HepG2 (cell line): ENCODE measurements around the gene CDK5RAP2. TPM values are rescaled to one million over a fixed set of nuclear protein-coding genes. Genes with fewer than 3 reads are reported as not detected.

Experiments used
- ATF7 ChIP-seq, 2 experiments: fragments of 450-650 bp in 1 of 2; sonication (generic) in 1 of 2; formaldehyde crosslinking in 1 of 2; IDR thresholded peaks; 2 replicates each; pipeline versions ENCODE4 v1.4.0 to v1.6.1; 2016 to 2020; ENCODE audit warnings: antibody characterized with exemption in 1 of 2, mild to moderate bottlenecking in 1 of 2, missing genetic modification reagents in 1 of 2
- CHCHD3 ChIP-seq: sonication (generic); formaldehyde crosslinking; IDR thresholded peaks from 2 replicates; pipeline ENCODE4 v1.8.0; 2022; ENCODE audit warnings: mild to moderate bottlenecking, missing genetic modification reagents, moderate library complexity
- CHD2 ChIP-seq: IDR thresholded peaks from 2 replicates; pipeline ENCODE4 v1.6.1; 2011; ENCODE audit warnings: low read depth, low read length, improper control_type of control experiment
- FOSL1 ChIP-seq: sonication (generic); formaldehyde crosslinking; IDR thresholded peaks from 2 replicates; pipeline ENCODE4 v1.9.0; 2021; ENCODE audit warnings: missing genetic modification reagents, borderline replicate concordance
- FOXC1 ChIP-seq: sonication (generic); formaldehyde crosslinking; IDR thresholded peaks from 2 replicates; pipeline ENCODE4 v1.8.0; 2022; ENCODE audit warnings: mild to moderate bottlenecking, missing genetic modification reagents, borderline replicate concordance
- GABPB1 ChIP-seq: IDR thresholded peaks from 2 replicates; pipeline ENCODE4 v1.6.1; 2016; ENCODE audit warnings: mild to moderate bottlenecking, missing genetic modification reagents, moderate library complexity, missing compliant biosample characterization
- MXI1 ChIP-seq: IDR thresholded peaks from 3 replicates; pipeline ENCODE4 v1.6.1; 2012; ENCODE audit warnings: low read depth, low read length, inconsistent platforms, borderline replicate concordance
- NFIC ChIP-seq: IDR thresholded peaks from 2 replicates; pipeline ENCODE4 v1.6.1; 2012; ENCODE audit warnings: mild to moderate bottlenecking, low read length, inconsistent platforms
- NKX3-1 ChIP-seq: sonication (generic); formaldehyde crosslinking; IDR thresholded peaks from 2 replicates; pipeline ENCODE4 v1.5.0; 2020; ENCODE audit warnings: missing genetic modification reagents
- PHF5A ChIP-seq: IDR thresholded peaks from one replicate; pipeline ENCODE4 v1.6.1; 2018; ENCODE audit warnings: low read depth, missing genetic modification reagents; ENCODE audit not compliant: unreplicated experiment
- SIX4 ChIP-seq: sonication (generic); formaldehyde crosslinking; IDR thresholded peaks from 2 replicates; pipeline ENCODE4 v1.4.0; 2020; ENCODE audit warnings: missing genetic modification reagents
- TMF1 ChIP-seq: sonication (generic); formaldehyde crosslinking; IDR thresholded peaks from 2 replicates; pipeline ENCODE4 v1.8.1; 2022; ENCODE audit warnings: low read depth, missing genetic modification reagents
- ZNF138 ChIP-seq: sonication (generic); formaldehyde crosslinking; IDR thresholded peaks from 2 replicates; pipeline ENCODE4 v1.5.0; 2020; ENCODE audit warnings: mild to moderate bottlenecking, low read depth, missing genetic modification reagents
- ZNF446 ChIP-seq: sonication (generic); formaldehyde crosslinking; IDR thresholded peaks from 2 replicates; pipeline ENCODE4 v1.5.0; 2020; ENCODE audit warnings: mild to moderate bottlenecking, missing genetic modification reagents
- polyA plus RNA-seq, 8 experiments: library from polyadenylated mRNA; depleted of rRNA in 3 of 8; stranded (reverse) in 7 of 8; unstranded in 1 of 8; fragments of >200 nt; fragmentation: Illumina TruSeq in 4 of 8; extraction: Trizol in 4 of 8; gene quantifications; 2 replicates each; pipeline versions ENCODE4 v1.2.1 to v1.2.3, GENCODE V29; 2011 to 2016; ENCODE audit warnings: low read depth in 4 of 8, missing spikeins in 1 of 8, mixed read lengths in 1 of 8; ENCODE audit not compliant: insufficient read depth in 1 of 8
- total RNA-seq, 5 experiments: library from RNA; depleted of rRNA; stranded (reverse); fragments of >200 nt; fragmentation: Illumina TruSeq; extraction: Trizol; gene quantifications; 2 replicates each; pipeline ENCODE4 v1.2.3, GENCODE V29; 2016; ENCODE audit warnings: low read depth in 1 of 5
- TF ChIP-seq, protein P1 (sequence below): sonication (generic); formaldehyde crosslinking; IDR thresholded peaks from 2 replicates; pipeline ENCODE4 v1.5.1; 2020; ENCODE audit warnings: mild to moderate bottlenecking, missing genetic modification reagents, borderline replicate concordance
- TF ChIP-seq, protein P2 (sequence below): sonication (generic); formaldehyde crosslinking; IDR thresholded peaks from 2 replicates; pipeline ENCODE4 v1.4.0; 2020; ENCODE audit warnings: missing genetic modification reagents
- TF ChIP-seq, protein P3 (sequence below): sonication (generic); formaldehyde crosslinking; IDR thresholded peaks from 2 replicates; pipeline ENCODE4 v1.5.1; 2020; ENCODE audit warnings: missing genetic modification reagents, mild to moderate bottlenecking, borderline replicate concordance
- TF ChIP-seq, protein P4 (sequence below): sonication (generic); formaldehyde crosslinking; IDR thresholded peaks from 2 replicates; pipeline ENCODE4 v1.5.0; 2020; ENCODE audit warnings: mild to moderate bottlenecking, missing genetic modification reagents
- TF ChIP-seq, protein P5 (sequence below): IDR thresholded peaks from 2 replicates; pipeline ENCODE4 v1.6.1; 2016; ENCODE audit warnings: mild to moderate bottlenecking, missing biosample characterization, missing genetic modification reagents

The CDK5RAP2 gene
- total and polyA plus RNA-seq, 2 of the 13 experiments (the other 11 are each of a cell fraction or from before 2014, with no cell fraction given): 31.8 to 42.2 TPM

DNA sequence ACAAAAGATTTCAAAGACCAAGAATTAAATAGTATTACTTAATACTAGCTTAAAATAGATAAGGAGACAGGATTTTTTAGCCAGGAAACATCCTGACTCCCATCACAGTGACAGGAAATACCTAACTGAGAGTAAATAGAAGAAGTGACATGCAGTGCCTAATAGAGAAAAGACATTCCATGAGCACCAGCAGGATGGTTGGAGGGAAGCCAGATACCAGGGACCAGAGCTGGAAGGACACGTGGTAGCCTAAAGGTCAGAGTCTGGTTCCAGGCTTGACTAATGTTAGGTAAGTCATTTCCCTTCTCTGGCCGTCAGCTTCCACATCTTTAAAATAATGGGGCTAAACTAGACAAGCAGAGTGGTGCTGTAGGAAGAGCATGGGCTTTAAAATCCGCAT lies 41.6 kb downstream of the CDK5RAP2 start (continued):
- TF ChIP-seq, protein P1, sequence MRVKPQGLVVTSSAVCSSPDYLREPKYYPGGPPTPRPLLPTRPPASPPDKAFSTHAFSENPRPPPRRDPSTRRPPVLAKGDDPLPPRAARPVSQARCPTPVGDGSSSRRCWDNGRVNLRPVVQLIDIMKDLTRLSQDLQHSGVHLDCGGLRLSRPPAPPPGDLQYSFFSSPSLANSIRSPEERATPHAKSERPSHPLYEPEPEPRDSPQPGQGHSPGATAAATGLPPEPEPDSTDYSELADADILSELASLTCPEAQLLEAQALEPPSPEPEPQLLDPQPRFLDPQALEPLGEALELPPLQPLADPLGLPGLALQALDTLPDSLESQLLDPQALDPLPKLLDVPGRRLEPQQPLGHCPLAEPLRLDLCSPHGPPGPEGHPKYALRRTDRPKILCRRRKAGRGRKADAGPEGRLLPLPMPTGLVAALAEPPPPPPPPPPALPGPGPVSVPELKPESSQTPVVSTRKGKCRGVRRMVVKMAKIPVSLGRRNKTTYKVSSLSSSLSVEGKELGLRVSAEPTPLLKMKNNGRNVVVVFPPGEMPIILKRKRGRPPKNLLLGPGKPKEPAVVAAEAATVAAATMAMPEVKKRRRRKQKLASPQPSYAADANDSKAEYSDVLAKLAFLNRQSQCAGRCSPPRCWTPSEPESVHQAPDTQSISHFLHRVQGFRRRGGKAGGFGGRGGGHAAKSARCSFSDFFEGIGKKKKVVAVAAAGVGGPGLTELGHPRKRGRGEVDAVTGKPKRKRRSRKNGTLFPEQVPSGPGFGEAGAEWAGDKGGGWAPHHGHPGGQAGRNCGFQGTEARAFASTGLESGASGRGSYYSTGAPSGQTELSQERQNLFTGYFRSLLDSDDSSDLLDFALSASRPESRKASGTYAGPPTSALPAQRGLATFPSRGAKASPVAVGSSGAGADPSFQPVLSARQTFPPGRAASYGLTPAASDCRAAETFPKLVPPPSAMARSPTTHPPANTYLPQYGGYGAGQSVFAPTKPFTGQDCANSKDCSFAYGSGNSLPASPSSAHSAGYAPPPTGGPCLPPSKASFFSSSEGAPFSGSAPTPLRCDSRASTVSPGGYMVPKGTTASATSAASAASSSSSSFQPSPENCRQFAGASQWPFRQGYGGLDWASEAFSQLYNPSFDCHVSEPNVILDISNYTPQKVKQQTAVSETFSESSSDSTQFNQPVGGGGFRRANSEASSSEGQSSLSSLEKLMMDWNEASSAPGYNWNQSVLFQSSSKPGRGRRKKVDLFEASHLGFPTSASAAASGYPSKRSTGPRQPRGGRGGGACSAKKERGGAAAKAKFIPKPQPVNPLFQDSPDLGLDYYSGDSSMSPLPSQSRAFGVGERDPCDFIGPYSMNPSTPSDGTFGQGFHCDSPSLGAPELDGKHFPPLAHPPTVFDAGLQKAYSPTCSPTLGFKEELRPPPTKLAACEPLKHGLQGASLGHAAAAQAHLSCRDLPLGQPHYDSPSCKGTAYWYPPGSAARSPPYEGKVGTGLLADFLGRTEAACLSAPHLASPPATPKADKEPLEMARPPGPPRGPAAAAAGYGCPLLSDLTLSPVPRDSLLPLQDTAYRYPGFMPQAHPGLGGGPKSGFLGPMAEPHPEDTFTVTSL (CRISPR knock-in tag): peak; percentile 62; the same call in 1 of the 2 replicates
- TF ChIP-seq MXI1 (peak; percentile 76; the same call in 1 of the 3 replicates), ZNF446 (CRISPR knock-in tag) (no peak), GABPB1 (peak; percentile 58), TMF1 (CRISPR knock-in tag) (no peak), SIX4 (CRISPR knock-in tag) (no peak), FOSL1 (no peak), ATF7 (IDR thresholded peaks at IDR 0.05) (no peak), ATF7 (CRISPR knock-in tag; IDR thresholded peaks at IDR 0.05) (no peak), NKX3-1 (CRISPR knock-in tag) (no peak), NFIC (peak; percentile 72; the same call in 1 of the 2 replicates), PHF5A (CRISPR knock-in tag) (peak; percentile 55), ZNF138 (CRISPR knock-in tag) (no peak), CHD2 (no peak), CHCHD3 (CRISPR knock-in tag) (no peak), FOXC1 (no peak)
- TF ChIP-seq, protein P2, sequence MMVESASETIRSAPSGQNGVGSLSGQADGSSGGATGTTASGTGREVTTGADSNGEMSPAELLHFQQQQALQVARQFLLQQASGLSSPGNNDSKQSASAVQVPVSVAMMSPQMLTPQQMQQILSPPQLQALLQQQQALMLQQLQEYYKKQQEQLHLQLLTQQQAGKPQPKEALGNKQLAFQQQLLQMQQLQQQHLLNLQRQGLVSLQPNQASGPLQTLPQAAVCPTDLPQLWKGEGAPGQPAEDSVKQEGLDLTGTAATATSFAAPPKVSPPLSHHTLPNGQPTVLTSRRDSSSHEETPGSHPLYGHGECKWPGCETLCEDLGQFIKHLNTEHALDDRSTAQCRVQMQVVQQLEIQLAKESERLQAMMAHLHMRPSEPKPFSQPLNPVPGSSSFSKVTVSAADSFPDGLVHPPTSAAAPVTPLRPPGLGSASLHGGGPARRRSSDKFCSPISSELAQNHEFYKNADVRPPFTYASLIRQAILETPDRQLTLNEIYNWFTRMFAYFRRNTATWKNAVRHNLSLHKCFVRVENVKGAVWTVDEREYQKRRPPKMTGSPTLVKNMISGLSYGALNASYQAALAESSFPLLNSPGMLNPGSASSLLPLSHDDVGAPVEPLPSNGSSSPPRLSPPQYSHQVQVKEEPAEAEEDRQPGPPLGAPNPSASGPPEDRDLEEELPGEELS (CRISPR knock-in tag): peak; percentile 71
- TF ChIP-seq, protein P3, sequence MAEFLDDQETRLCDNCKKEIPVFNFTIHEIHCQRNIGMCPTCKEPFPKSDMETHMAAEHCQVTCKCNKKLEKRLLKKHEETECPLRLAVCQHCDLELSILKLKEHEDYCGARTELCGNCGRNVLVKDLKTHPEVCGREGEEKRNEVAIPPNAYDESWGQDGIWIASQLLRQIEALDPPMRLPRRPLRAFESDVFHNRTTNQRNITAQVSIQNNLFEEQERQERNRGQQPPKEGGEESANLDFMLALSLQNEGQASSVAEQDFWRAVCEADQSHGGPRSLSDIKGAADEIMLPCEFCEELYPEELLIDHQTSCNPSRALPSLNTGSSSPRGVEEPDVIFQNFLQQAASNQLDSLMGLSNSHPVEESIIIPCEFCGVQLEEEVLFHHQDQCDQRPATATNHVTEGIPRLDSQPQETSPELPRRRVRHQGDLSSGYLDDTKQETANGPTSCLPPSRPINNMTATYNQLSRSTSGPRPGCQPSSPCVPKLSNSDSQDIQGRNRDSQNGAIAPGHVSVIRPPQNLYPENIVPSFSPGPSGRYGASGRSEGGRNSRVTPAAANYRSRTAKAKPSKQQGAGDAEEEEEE: no peak
- TF ChIP-seq, protein P4, sequence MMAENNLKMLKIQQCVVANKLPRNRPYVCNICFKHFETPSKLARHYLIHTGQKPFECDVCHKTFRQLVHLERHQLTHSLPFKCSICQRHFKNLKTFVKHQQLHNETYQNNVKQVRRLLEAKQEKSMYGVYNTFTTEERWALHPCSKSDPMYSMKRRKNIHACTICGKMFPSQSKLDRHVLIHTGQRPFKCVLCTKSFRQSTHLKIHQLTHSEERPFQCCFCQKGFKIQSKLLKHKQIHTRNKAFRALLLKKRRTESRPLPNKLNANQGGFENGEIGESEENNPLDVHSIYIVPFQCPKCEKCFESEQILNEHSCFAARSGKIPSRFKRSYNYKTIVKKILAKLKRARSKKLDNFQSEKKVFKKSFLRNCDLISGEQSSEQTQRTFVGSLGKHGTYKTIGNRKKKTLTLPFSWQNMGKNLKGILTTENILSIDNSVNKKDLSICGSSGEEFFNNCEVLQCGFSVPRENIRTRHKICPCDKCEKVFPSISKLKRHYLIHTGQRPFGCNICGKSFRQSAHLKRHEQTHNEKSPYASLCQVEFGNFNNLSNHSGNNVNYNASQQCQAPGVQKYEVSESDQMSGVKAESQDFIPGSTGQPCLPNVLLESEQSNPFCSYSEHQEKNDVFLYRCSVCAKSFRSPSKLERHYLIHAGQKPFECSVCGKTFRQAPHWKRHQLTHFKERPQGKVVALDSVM: no peak
- TF ChIP-seq, protein P5, sequence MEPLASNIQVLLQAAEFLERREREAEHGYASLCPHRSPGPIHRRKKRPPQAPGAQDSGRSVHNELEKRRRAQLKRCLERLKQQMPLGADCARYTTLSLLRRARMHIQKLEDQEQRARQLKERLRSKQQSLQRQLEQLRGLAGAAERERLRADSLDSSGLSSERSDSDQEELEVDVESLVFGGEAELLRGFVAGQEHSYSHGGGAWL (CRISPR knock-in tag): peak; percentile 55; the same call in 1 of the 2 replicates
